H9 (cell line): Measurements from ENCODE around the gene GRID1. TPM values are rescaled to one million over a fixed set of nuclear protein-coding genes. Genes with fewer than 3 reads are reported as not detected.

ENCODE experiments used
- DNase-seq: peaks from one replicate; pipeline ENCODE4 v3.0.0-alpha.2; 2017
- H2AFZ ChIP-seq: one replicate; pipeline ENCODE4 v1.6.1; 2013; ENCODE audit warnings: mild to moderate bottlenecking, low read length, control low read depth, moderate library complexity
- H2AK5ac ChIP-seq: 2 replicates; pipeline ENCODE4 v1.6.1; 2013; ENCODE audit warnings: low read length, control low read depth, mixed read lengths; ENCODE audit not compliant: insufficient read length
- H2BK120ac ChIP-seq: one replicate; pipeline ENCODE4 v1.6.1; 2013; ENCODE audit warnings: low read depth, mild to moderate bottlenecking, low read length, control low read depth, inconsistent platforms; ENCODE audit not compliant: poor library complexity, severe bottlenecking
- H2BK12ac ChIP-seq: 2 replicates; pipeline ENCODE4 v1.6.1; 2013; ENCODE audit warnings: low read length, control low read depth, mixed read lengths, low read depth; ENCODE audit not compliant: insufficient read length
- H2BK15ac ChIP-seq: 2 replicates; pipeline ENCODE4 v1.6.1; 2013; ENCODE audit warnings: low read depth, low read length, control low read depth
- H2BK20ac ChIP-seq: one replicate; pipeline ENCODE4 v1.6.1; 2013; ENCODE audit warnings: low read depth, mild to moderate bottlenecking, low read length, control low read depth, inconsistent platforms; ENCODE audit not compliant: poor library complexity, severe bottlenecking
- H2BK5ac ChIP-seq: 2 replicates; pipeline ENCODE4 v1.6.1; 2013; ENCODE audit warnings: low read length, control low read depth, mixed read lengths; ENCODE audit not compliant: insufficient read length
- H3K14ac ChIP-seq: 2 replicates; pipeline ENCODE4 v1.6.1; 2013; ENCODE audit warnings: low read length, control low read depth; ENCODE audit not compliant: insufficient read depth
- H3K18ac ChIP-seq: 2 replicates; pipeline ENCODE4 v1.6.1; 2013; ENCODE audit warnings: low read depth, mild to moderate bottlenecking, mixed read lengths, low read length, control low read depth; ENCODE audit not compliant: insufficient read length
- H3K23ac ChIP-seq: 2 replicates; pipeline ENCODE4 v1.6.1; 2013; ENCODE audit warnings: low read length, control low read depth, mixed read lengths, low read depth; ENCODE audit not compliant: insufficient read length
- H3K23me2 ChIP-seq: 2 replicates; pipeline ENCODE4 v1.6.1; 2013; ENCODE audit warnings: low read depth, mild to moderate bottlenecking, mixed read lengths, low read length, control low read depth; ENCODE audit not compliant: insufficient read length, poor library complexity, severe bottlenecking
- H3K27ac ChIP-seq: 2 replicates; pipeline ENCODE4 v1.5.1; 2013; ENCODE audit warnings: low read length, control low read depth, mixed read lengths, low read depth; ENCODE audit not compliant: insufficient read length
- H3K27me3 ChIP-seq: 2 replicates; pipeline ENCODE4 v1.6.1; 2013; ENCODE audit warnings: low read length, control low read depth, inconsistent platforms; ENCODE audit not compliant: insufficient read depth
- H3K4ac ChIP-seq: 2 replicates; pipeline ENCODE4 v1.6.1; 2013; ENCODE audit warnings: low read depth, mild to moderate bottlenecking, control low read depth, inconsistent platforms, low read length, moderate library complexity
- H3K4me1 ChIP-seq: 2 replicates; pipeline ENCODE4 v1.6.1; 2013; ENCODE audit warnings: low read length, control low read depth, inconsistent platforms; ENCODE audit not compliant: insufficient read depth
- H3K4me2 ChIP-seq: 2 replicates; pipeline ENCODE4 v1.6.1; 2013; ENCODE audit warnings: low read length, control low read depth, mixed read lengths; ENCODE audit not compliant: insufficient read length, insufficient read depth
- H3K56ac ChIP-seq: 2 replicates; pipeline ENCODE4 v1.6.1; 2013; ENCODE audit warnings: low read depth, mild to moderate bottlenecking, mixed read lengths, low read length, control low read depth; ENCODE audit not compliant: insufficient read length
- H3K79me1 ChIP-seq: 2 replicates; pipeline ENCODE4 v1.6.1; 2013; ENCODE audit warnings: low read depth, mild to moderate bottlenecking, moderate library complexity, low read length, control low read depth, inconsistent platforms; ENCODE audit not compliant: insufficient read depth, poor library complexity, severe bottlenecking
- H3K79me2 ChIP-seq: 2 replicates; pipeline ENCODE4 v1.6.1; 2013; ENCODE audit warnings: low read length, control low read depth, inconsistent platforms; ENCODE audit not compliant: insufficient read depth
- H3K9ac ChIP-seq: 2 replicates; pipeline ENCODE4 v1.6.1; 2013; ENCODE audit warnings: low read length, control low read depth, mixed read lengths; ENCODE audit not compliant: insufficient read length; ENCODE audit errors: extremely low read depth
- H3K9me3 ChIP-seq: one replicate; pipeline ENCODE4 v1.6.1; 2013; ENCODE audit warnings: low read depth, low read length, inconsistent platforms; ENCODE audit not compliant: control insufficient read depth
- H3T11ph ChIP-seq: one replicate; pipeline ENCODE4 v1.6.1; 2013; ENCODE audit warnings: mild to moderate bottlenecking, low read length, control low read depth, inconsistent platforms
- H4K20me1 ChIP-seq: one replicate; pipeline ENCODE4 v1.6.1; 2013; ENCODE audit not compliant: control insufficient read depth, insufficient read length, insufficient read depth
- H4K5ac ChIP-seq: 2 replicates; pipeline ENCODE4 v1.6.1; 2013; ENCODE audit warnings: low read depth, mild to moderate bottlenecking, mixed read lengths, low read length, control low read depth; ENCODE audit not compliant: insufficient read length
- H4K8ac ChIP-seq: replicated peaks from 2 replicates; pipeline ENCODE4 v1.6.1; 2013; ENCODE audit warnings: low read length, control low read depth, mixed read lengths, low read depth; ENCODE audit not compliant: insufficient read length
- H4K91ac ChIP-seq: 2 replicates; pipeline ENCODE4 v1.6.1; 2013; ENCODE audit warnings: low read depth, mild to moderate bottlenecking, moderate library complexity, mixed read lengths, low read length, control low read depth; ENCODE audit not compliant: insufficient read length
- H3K27ac Mint-ChIP-seq, 3 experiments: 2 replicates in 2 of 3; 3 replicates in 1 of 3; pipeline ENCODE4 v1.8.0; 2020 to 2021; ENCODE audit warnings: mixed read lengths in 3 of 3, mild to moderate bottlenecking in 1 of 3, moderate library complexity in 1 of 3
- H3K27me3 Mint-ChIP-seq: 2 replicates; pipeline ENCODE4 v1.8.0; 2021; ENCODE audit warnings: low read depth, mild to moderate bottlenecking, moderate library complexity, mixed read lengths
- H3K36me3 Mint-ChIP-seq, 3 experiments: 2 replicates in 2 of 3; 3 replicates in 1 of 3; pipeline ENCODE4 v1.8.0; 2020 to 2021; ENCODE audit warnings: low read depth in 3 of 3, mixed read lengths in 3 of 3; ENCODE audit not compliant: insufficient read depth in 1 of 3
- H3K4me1 Mint-ChIP-seq, 2 experiments: 2 replicates each; pipeline ENCODE4 v1.8.0; 2020; ENCODE audit warnings: mixed read lengths in 2 of 2
- H3K4me3 Mint-ChIP-seq, 2 experiments: 2 replicates in 1 of 2; 3 replicates in 1 of 2; pipeline ENCODE4 v1.8.0; 2020 to 2021; ENCODE audit warnings: mild to moderate bottlenecking in 2 of 2, mixed read lengths in 2 of 2, moderate library complexity in 1 of 2
- H3K9me3 Mint-ChIP-seq, 2 experiments: 2 replicates in 1 of 2; 3 replicates in 1 of 2; pipeline ENCODE4 v1.8.0; 2020; ENCODE audit warnings: mild to moderate bottlenecking in 2 of 2, mixed read lengths in 2 of 2, moderate library complexity in 1 of 2
- WGBS: extraction: QIAGEN DNeasy Blood & Tissue Kit; methylation state at CpG from one replicate; pipeline ENCODE4 v1.1.7; 2013; ENCODE audit warnings: missing lambda C conversion rate, low lambda C conversion rate, mixed read lengths; ENCODE audit not compliant: insufficient read length; ENCODE audit errors: extremely low coverage; 5-methylcytosine and 5-hydroxymethylcytosine counted together
- total RNA-seq: library from RNA; stranded (reverse); gene quantifications from 2 replicates; pipeline ENCODE4 v1.2.1, GENCODE V29; 2021
- TF ChIP-seq, protein P1 (sequence below): fragments of 200-600 bp; sonication (generic); conservative IDR thresholded peaks from 3 replicates; pipeline ENCODE4 v1.8.0; 2021; ENCODE audit warnings: antibody characterized with exemption, mild to moderate bottlenecking

GRID1 gene
- total RNA-seq, 1 experiment from 2014 or later: 0.35 TPM

DNA sequence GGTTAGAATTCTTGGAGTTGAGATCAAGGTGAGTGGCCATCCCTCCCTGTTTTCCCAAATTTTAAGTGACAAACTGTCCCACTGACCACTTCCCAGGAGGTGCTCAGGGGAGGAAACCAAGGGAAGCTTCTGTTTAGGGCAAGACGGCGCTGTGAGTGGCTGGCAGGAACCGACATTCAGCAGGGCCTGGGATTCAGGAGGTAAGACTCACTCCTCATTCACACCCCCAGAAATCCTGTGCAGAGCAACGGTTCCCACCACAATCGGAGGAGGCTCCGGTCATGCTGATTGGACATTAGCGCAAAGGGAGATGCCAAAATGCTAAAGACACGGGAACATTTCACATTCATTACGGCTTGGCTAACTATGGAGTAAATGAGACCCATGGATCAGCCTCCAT is 200.9 kb downstream of the GRID1 start:
- Histone ChIP-seq H3K23me2 (no peaks in the 10 kb centered on the region), H3K4ac (no peak overlapping the region), H2BK5ac (no peak overlapping the region), H2AFZ (no peak overlapping the region), H2BK15ac (no peak overlapping the region), H2BK120ac (no peak overlapping the region), H4K5ac (no peak overlapping the region), H2BK20ac (no peak overlapping the region), H3T11ph (no peak overlapping the region), H3K14ac (no peak overlapping the region), H3K79me2 (no peaks in the 10 kb centered on the region), H3K79me1 (no peaks in the 10 kb centered on the region), H3K23ac (no peak overlapping the region), H3K27me3 (no peaks in the 10 kb centered on the region), H4K8ac (no peak overlapping the region), H3K18ac (no peak overlapping the region), H3K27ac (no peak overlapping the region), H4K91ac (no peak overlapping the region), H3K4me1 (no peaks in the 10 kb centered on the region), H3K9me3 (no peaks in the 10 kb centered on the region), H2AK5ac (no peak overlapping the region), H3K4me2 (no peak overlapping the region), H3K56ac (no peak overlapping the region), H4K20me1 (no peaks in the 10 kb centered on the region), H2BK12ac (no peak overlapping the region), H3K9ac (no peak overlapping the region)
- no peaks in the 10 kb centered on the region for H3K27me3 Mint-ChIP-seq
- H3K4me3 Mint-ChIP-seq: no peak overlapping the region
- H3K27ac Mint-ChIP-seq: no peak overlapping the region
- H3K36me3 Mint-ChIP-seq: no peaks in the 10 kb centered on the region
- no peaks in the 10 kb centered on the region for H3K9me3 Mint-ChIP-seq
- TF ChIP-seq, protein P1, sequence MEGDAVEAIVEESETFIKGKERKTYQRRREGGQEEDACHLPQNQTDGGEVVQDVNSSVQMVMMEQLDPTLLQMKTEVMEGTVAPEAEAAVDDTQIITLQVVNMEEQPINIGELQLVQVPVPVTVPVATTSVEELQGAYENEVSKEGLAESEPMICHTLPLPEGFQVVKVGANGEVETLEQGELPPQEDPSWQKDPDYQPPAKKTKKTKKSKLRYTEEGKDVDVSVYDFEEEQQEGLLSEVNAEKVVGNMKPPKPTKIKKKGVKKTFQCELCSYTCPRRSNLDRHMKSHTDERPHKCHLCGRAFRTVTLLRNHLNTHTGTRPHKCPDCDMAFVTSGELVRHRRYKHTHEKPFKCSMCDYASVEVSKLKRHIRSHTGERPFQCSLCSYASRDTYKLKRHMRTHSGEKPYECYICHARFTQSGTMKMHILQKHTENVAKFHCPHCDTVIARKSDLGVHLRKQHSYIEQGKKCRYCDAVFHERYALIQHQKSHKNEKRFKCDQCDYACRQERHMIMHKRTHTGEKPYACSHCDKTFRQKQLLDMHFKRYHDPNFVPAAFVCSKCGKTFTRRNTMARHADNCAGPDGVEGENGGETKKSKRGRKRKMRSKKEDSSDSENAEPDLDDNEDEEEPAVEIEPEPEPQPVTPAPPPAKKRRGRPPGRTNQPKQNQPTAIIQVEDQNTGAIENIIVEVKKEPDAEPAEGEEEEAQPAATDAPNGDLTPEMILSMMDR: no peak
- no CpG with 5 or more reads among the region's 9 CpGs for WGBS
- peaks cover 0 to 5% of the 10 kb centered on the region in 2 experiments; a peak in 1 of 4 replicates for H3K4me1 Mint-ChIP-seq
- no peak for DNase-seq
